DMS53 treated with DMSO at 0.1 percent for 48 hours (cell line): ENCODE measurements around the gene DZIP1L.
A peak's percentile ranks its signal among the peaks of the same experiment; 100 is the strongest.
"Not testable (repeated sequence)": the region's sequence is repeated elsewhere in the genome, so short reads cannot be mapped to it uniquely, and the experiment has no call there.

Experiments
- DNase-seq: peaks from one replicate; lab custom pipeline; 2025; ENCODE audit not compliant: unreplicated experiment; lab: John Stamatoyannopoulos, UW

DZIP1L gene

DNA sequence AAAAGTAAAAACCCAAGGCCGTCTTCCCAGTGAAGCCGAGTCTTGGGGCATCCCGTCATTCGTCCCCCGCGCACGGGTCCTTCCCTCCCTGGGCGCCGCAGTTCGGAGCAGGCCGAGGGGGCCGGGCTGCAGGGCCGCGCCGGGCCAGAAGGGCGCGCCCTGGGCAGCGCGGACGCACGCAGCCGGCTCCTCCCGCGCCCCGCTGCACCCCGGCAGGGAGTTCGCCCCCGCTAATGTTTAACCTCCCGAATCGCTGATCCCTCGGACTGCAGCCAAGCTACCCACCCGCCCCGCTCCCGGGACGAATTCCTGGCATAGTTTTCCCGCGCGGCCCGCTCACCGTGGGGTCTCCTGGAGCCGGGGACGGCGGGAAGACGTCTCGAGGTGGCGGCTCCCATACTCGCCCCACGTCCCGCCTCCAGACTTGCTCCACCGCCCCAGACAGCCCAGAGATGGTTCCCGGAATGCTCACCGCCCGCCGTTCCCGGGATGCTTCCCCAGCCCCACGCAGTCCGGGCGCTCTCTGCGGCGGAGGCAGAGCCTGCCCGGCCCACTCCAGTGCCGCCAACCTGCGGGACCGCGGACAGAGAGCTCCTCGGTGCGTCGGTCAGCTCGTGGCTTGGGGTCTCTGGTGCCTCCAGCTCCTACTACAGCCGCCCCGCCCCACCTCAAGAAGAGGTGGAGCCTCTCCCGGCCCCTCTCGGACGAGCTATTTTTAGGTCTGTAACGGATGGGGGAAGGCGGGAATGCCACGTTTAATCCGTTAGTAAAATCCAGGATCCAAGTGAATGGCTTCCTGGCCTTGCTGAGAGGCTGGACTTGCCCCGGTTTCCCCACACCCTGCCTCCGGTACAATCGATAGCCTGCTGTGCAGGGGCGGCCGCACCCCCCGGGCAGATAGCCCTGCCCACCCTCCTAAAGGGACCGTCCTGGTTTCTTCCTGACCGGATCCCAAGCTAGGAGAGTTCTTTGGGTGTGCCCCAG, at the start of gene DZIP1L:
TSS of gene DZIP1L (minus strand) at position 621 of the 984 bp plus-strand sequence. CDS start 11,637 bp downstream, outside the sequence.
- no peak for DNase-seq

- no peak for DNase-seq
These were observed 49.7 kb upstream of the DZIP1L start for GRCh38 chr3:138165061-138165460.

DNA sequence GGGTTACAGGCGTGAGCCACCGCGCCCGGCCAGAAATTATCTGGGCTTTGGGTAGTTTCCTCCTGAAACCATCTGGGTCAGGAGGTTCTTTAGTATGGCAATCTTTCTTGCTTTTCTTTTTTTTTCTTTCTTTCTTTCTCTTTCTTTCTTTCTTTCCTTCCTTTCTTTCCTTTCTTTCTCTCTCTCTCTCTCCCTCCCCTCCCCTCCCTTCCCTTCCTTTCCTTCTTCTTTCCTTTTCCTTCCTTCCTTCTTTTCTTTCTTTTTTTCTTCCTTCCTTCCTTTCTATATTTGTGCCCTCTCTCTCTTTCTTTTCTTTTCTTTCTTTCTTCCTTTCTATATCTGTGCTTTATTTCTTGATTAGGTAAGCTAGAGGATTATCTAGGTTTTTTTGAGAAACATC, 42.3 kb upstream of the DZIP1L start:
- no peak for DNase-seq

- DNase-seq: no peak
These were observed 39.1 kb upstream of the DZIP1L start for GRCh38 chr3:138154534-138154933.

GRCh38 chr3:138148503-138148902, 33.1 kb upstream of the DZIP1L start:
- DNase-seq: no peak

- DNase-seq: not testable (repeated sequence)
These were observed 26.8 kb upstream of the DZIP1L start for GRCh38 chr3:138142181-138142580.

DNA sequence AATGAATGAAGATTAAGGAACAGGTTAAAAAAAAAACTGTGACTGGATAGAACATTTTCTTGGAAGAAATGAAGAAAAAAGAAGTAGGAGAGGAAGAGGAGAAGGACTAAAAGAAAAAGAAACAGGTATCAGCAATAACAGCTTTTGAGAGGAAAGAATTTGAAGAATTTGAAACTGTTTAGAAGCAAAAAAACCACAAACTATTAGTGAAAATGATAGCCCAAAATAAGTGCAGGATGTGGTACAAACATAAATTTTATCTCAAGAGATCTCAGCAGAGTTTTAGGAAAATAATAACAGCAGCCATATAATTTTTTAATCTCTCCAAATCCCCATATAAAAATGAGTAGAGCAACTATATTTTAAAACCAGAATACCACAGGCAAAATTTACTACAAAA, 25.5 kb upstream of the DZIP1L start:
- DNase-seq: no peak

DNA sequence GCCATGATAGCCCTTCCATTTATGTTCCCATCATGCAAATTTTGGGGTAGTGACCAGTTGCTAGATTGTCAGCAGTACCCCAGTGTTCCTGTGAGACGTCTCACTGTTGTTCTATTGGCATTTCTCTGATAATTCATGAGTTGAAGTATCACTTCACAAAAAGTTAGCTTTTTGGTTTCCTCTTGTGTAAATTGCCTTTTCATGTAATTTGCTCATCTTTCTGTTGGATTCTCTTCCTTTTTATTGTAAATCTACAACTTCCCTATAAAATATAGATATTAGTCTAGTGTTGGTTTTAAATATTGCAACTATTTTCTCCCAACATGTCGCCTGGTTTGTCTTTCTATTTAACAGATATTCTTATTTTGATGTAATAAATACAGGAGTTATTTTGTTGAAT, 24.3 kb upstream of the DZIP1L start:
- DNase-seq: no peak

DNA sequence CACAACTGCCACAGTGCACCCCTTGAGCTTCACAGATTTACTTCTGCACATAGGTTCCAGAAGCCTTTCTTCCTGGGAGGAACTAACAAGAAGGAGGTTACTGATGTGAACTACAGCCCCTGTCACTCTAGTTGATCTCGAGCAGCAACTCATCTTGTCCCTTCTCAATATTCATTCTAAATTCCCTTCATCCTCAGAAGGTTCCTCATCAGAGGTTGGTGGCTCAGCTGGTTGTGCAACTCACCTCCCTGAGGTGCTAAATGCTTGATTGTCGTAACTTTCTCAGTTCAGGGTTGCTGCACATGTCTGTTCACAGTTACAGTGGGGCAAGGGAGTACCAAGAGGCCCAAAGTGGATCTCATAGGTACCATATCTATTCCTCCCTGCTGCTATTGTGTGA, 22.5 kb upstream of the DZIP1L start:
- no peak for DNase-seq

DNA sequence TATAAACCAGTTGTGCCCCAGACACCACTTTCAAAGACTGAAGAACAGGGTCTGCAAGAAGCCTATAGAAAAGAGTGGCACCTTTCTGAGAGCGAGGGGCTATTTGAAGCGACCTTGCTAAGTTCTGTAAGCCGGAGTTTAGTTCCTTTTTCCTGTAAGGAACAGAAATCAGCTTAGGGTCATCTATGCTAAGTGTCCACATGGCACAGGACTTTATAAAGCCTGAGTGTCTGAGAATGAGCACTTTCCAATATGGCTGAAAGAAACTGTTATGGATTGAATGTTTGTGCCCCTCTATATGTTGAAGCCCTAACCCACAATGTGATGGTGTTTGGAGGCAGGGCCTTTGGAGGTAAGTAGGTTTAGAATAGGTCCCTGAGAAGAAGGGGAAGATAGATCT, 20.8 kb upstream of the DZIP1L start:
- no peak for DNase-seq

- no peak for DNase-seq
These were observed 20.4 kb upstream of the DZIP1L start for GRCh38 chr3:138135833-138136194.

DNA sequence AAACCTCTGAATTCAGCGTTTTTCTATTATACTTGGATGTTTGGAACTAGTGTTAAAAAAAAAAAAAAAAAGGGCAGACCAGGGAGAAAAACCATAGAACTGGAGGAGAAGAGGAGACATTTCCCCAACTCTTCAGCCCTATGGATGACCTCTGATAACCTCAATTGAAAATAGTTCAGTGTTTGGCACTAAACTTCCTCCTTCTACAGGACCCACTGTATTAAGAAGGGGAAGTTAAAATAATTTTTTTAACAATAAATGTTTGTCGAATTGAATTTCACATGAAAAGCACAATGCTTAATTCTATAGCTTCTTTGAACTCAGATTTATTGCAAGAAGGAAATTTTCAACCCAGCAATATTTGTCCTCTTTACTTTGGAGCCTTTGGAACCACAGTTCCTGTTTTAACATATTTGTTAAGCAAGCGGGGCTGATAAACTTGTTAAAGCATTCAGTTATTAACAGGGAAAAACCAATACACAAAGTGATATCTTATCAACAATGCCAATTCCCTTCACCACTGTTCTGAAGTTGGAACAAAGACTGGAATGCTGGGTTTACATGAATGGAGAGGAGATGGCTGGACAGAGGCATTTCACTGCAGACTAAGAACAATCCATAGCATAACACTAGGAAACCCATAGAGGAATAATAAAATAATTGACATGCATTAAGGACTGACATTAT, 19.9 kb upstream of the DZIP1L start:
- DNase-seq: no peak

- DNase-seq: no peak
These were observed 16.8 kb upstream of the DZIP1L start, which contains the start of gene A4GNT for GRCh38 chr3:138132239-138132638. A4GNT (minus strand) TSS chr3:138132390; CDS start chr3:138131256, 1,134 bp downstream.

DNA sequence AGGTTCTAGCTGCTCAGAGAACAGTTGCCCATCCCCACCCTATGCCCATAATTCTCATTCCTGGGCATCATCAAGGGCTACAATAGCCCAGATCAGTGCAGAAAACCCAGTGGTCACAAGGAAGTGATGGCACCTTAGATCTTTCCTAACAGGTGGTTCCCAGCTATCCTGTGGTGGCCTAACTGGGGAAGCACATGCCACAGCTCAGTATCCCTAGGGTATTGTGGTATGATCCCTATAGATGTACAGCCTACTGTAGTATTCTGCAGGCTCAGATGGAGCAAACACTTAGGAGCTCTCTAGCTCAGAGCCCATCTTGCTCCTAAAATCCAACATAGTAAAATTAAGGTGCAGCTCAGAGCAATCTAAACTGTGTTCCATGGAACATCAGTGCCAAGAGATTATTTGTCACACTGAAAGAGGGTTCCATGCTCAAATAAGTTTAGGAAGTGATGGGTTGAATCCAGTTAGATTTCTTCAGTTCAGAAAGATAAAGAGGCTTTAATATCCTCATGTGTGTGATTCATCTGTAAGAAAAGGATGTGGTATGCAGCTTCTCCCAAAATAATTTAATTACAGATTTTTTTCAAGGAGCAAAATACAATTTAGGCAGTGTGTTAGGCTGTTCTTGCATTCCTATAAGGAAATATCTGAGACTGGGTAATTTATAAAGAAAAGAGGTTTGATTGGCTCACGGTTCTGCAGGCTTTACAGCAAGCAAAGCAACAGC, 12.4 kb upstream of the DZIP1L start:
- DNase-seq: no peak

GRCh38 chr3:138125548-138126221, 10.3 kb upstream of the DZIP1L start:
- DNase-seq: no peak

DNA sequence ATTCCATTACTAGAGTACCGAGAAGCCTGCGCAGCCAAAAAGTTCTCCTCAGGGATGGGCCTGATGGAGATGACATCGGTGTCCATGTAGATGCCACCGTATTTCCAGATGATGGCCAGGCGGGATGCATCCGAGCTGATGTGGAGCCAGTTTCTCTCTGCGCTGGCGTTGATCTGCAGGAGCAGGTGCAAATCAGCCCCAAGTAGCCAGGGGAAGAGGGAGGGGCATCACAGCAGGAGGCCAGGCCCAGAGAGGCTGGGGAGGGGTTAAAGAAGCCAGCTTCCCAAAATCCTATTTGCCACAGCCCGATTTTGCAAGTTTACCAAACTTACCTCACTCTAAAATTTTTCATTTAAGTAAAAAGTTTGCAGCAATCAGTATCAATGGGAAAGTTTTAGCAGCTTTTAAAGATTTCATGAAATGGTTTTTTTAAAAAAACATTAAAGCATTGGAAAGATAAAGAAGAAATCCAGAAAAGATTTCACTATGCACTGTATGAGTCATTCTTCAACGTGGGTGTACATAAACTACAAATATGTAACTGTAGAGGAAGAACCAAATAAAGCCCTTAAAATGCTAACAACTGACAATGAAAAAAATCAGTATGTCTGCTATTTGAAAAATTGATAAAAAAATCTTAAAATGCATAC, 9.4 kb upstream of the DZIP1L start:
- no peak for DNase-seq

DNA sequence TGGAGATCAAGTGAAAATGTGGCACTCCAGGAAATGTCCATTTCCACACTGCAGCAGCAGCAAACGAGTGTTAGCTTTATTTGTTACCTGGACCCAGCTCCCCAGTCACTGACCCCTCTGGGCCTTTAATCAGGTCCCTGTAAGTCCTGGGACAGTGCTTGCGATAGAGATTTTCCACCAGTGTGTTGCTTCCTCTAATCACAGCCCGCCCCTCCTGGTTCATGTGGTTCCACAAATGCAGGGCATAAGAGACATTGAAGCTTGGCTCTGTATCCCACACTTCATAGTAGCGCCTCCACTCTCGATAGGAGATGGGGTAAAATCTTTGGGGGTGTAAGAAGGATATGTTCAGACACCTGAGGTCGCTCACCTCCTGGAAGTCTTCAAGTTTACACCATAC, 8.8 kb upstream of the DZIP1L start:
- DNase-seq: no peak

GRCh38 chr3:138119423-138119766, 4.0 kb upstream of the DZIP1L start:
- DNase-seq: no peak

DNA sequence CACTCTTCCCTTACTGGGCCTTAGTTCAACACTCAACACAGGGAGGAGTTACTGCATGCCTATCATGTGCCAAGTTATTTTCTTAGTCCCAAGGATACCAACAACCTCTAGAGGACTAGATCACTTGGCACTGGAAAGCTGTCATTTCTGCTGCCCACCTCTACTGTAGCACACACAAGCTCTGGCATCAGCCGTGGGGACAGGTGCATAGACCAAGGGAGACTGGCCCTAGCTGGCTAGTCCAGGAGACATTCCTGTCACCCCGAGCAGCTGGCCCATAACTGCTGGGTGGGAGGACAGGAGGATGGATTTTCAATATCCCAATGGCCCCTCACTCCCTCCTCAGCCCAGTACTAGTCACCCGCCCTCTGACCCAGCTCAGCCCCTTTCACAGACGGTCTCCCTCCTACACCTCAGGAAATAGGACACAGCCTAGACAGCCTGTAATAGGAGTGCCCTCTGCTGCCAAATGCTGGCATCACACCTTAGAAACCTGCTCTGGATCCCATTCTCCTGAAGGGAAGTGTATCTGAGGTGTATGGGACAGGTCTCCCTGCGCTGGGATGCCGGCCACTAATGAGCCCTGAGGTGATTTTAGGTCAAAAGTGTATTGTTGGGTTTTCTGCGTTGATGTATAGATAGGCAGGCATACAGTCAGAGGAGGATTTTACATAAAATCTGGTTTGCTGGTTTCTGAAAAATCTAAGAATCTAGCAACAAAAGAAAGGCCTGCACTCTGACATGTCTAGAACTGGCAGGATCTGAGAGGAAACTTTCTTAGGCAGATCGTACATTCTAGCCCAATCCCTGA, 3.4 kb upstream of the DZIP1L start:
- DNase-seq: peak; percentile 47
